ENCODE measurements around the gene SGF29. TPM values are rescaled to one million over a fixed set of nuclear protein-coding genes. Genes with fewer than 3 reads are reported as not detected.

Gene SGF29
- total RNA-seq, 1 donor: 18.4 TPM

GRCh38 chr16:28569968-28570752 lies 16.4 kb downstream of the SGF29 start:
- peaks cover 8% of the 10 kb centered on the region for H3K9me3 ChIP-seq (ENCODE audit: low read depth, low read length)
- H3K4me1 ChIP-seq (ENCODE audit: insufficient read depth, low read length): peaks cover 20% of the 10 kb centered on the region
- H3K4me3 ChIP-seq (ENCODE audit: low read length): no peak overlapping the region
- no peaks in the 10 kb centered on the region for H3K27me3 ChIP-seq (ENCODE audit: insufficient read depth, low read length)

- Histone ChIP-seq H3K4me3 (ENCODE audit: low read length) (no peak overlapping the region), H3K4me1 (ENCODE audit: insufficient read depth, low read length) (peaks cover 20% of the 10 kb centered on the region), H3K27me3 (ENCODE audit: insufficient read depth, low read length) (no peaks in the 10 kb centered on the region), H3K9me3 (ENCODE audit: low read depth, low read length) (no peaks in the 10 kb centered on the region)
Observed at GRCh38 chr16:28572696-28573510, 19.2 kb downstream of the SGF29 start.

DNA sequence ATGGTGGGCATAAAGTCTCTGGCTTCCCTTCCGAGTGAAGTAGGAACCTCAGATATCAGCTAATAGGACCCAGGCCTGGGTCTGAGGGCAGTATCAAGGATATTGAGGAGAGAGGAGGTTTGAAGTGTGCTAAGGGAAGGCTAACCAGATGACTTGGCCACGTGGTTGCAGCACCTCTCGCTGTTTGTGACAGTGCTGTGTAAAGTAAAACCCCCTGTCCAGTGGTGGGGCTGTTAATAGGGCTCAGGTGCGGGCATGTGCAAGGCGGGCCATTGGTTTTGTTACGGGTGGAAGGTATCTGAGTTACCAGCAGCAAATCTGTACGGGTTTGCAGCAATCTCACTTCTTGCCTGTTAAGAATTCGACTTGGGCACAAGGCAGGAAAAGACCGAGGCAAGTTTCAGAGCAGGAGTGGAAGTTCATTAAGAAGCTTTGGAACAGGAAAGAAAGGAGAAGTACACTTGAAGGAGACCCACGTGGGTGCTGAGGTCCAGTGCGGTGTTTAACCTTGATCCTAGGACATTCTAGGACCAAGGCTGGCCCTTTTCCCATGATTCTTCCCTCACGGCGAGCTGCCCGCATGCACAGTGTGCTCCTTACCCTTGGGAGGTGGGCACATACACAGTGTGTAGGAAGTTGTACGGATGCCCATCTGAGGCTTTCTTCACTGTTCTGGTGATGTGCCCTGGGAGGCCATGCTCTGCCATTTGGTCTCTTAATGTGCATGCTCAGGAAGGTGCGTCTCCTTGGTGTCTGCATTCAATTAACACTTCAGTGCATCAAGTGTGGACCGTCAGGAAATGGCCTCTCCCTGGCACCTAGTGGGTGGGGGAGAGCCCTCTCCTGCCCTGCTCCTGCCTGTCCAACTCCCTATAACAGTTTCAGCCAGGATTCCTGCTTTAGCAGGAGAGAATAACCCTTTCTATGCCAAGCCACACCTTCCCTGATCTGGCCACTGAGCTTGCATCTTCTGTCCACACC lies 20.3 kb downstream of the SGF29 start:
- H3K4me3 ChIP-seq (ENCODE audit: low read length): no peak overlapping the region
- no peaks in the 10 kb centered on the region for H3K9me3 ChIP-seq (ENCODE audit: low read depth, low read length)
- H3K27me3 ChIP-seq (ENCODE audit: insufficient read depth, low read length): no peaks in the 10 kb centered on the region
- H3K4me1 ChIP-seq (ENCODE audit: insufficient read depth, low read length): peaks cover 20% of the 10 kb centered on the region

- H3K4me1 ChIP-seq (ENCODE audit: insufficient read depth, low read length): peaks cover 20% of the 10 kb centered on the region
- H3K4me3 ChIP-seq (ENCODE audit: low read length): no peak overlapping the region
- H3K27me3 ChIP-seq (ENCODE audit: insufficient read depth, low read length): no peaks in the 10 kb centered on the region
- no peaks in the 10 kb centered on the region for H3K9me3 ChIP-seq (ENCODE audit: low read depth, low read length)
Observed at GRCh38 chr16:28574925-28575324, 21.2 kb downstream of the SGF29 start.

- Histone ChIP-seq H3K27me3 (ENCODE audit: insufficient read depth, low read length) (no peaks in the 10 kb centered on the region), H3K9me3 (ENCODE audit: low read depth, low read length) (no peaks in the 10 kb centered on the region), H3K4me1 (ENCODE audit: insufficient read depth, low read length) (peaks cover 20% of the 10 kb centered on the region), H3K4me3 (ENCODE audit: low read length) (no peak overlapping the region)
Observed at GRCh38 chr16:28575446-28576109, 21.9 kb downstream of the SGF29 start.

DNA sequence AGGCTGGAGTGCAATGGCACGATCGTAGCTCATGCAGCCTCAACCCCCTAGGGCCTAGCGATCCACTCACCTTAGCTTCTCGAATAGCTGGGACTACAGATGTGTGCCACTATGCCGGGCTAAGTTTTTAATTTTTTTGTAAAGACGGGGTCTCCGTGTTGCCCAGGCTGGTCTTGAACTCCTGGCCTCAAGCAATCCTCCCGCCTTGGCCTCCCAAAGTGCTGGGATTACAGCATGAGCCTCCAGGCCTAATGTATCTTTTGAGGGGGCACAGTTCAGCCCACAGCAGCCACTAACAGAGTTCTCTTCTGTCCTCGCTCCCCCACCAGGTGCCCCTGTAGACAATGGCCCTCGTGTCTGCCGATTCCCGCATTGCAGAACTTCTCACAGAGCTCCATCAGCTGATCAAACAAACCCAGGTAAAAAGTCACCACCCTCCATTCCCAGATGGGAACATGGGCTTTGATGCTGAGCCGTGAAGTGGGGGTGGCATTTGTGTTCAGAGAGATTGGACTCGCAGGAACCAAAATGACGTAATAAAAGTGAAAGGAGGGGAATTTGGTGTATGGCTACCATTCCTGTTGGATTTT lies 27.1 kb downstream of the SGF29 start:
- Histone ChIP-seq H3K4me3 (ENCODE audit: low read length) (no peak overlapping the region), H3K9me3 (ENCODE audit: low read depth, low read length) (no peaks in the 10 kb centered on the region), H3K27me3 (ENCODE audit: insufficient read depth, low read length) (no peaks in the 10 kb centered on the region), H3K4me1 (ENCODE audit: insufficient read depth, low read length) (no peaks in the 10 kb centered on the region)

DNA sequence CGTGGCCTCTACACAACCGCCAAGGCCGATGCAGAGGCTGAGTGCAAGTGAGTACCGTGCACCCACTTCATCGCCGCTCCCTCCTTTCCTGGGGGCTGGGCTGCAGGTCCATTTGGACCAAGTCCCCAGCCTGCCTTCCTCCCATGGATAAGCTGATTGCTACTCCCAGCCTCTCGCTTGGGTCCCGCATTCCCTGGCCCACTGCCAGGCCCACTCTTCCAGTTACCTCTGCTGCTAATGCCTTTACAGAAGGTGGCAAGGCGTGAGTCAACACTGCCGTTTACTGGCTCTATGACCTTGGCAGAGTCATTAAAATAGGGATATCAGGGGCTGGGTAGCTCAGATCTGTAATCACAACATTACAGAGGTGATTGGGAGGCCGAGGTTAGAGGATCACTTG lies 32.0 kb downstream of the SGF29 start:
- H3K4me3 ChIP-seq (ENCODE audit: low read length): no peak overlapping the region
- no peaks in the 10 kb centered on the region for H3K4me1 ChIP-seq (ENCODE audit: insufficient read depth, low read length)
- no peaks in the 10 kb centered on the region for H3K9me3 ChIP-seq (ENCODE audit: low read depth, low read length)
- no peaks in the 10 kb centered on the region for H3K27me3 ChIP-seq (ENCODE audit: insufficient read depth, low read length)

DNA sequence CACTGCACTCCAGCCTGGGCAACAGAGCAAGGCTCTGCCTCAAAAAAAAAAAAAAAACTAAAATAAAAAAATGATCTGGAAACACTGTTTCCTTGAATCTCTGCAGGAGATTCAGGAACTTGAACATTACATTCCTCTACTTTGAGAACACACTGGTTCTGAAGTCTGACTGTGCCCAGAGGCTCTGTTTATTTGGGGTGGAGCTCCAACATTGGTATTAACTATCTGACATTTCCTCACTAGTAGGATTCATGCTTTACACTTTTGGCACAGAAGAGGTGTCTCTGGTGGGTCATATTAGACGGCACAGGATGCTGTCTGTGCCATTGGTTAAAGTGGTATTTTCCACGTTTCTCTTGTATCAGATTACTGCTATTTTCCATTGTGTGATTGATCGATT lies 32.7 kb downstream of the SGF29 start:
- Histone ChIP-seq H3K4me3 (ENCODE audit: low read length) (no peak overlapping the region), H3K4me1 (ENCODE audit: insufficient read depth, low read length) (no peaks in the 10 kb centered on the region), H3K27me3 (ENCODE audit: insufficient read depth, low read length) (no peaks in the 10 kb centered on the region), H3K9me3 (ENCODE audit: low read depth, low read length) (no peaks in the 10 kb centered on the region)

DNA sequence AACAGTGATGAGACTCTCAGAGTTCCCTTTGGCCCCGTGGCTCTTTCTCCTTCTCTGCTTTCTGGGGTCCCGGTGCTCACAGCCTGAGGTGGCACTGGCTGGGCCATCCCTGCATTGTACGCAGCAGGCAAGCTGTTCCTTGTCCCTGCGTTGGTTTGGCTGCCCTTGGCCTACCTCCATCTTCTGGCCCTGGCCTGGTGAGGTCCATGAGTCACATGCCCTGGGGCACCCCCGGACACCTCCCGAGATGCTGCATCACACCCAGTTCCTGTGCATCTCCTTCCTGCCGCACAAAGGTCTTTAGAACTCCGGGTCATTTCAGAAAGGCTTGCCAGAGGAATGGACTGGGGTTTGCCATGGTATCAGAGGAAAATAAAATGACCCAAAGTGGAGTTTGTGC lies 33.7 kb downstream of the SGF29 start:
- H3K9me3 ChIP-seq (ENCODE audit: low read depth, low read length): no peaks in the 10 kb centered on the region
- no peaks in the 10 kb centered on the region for H3K4me1 ChIP-seq (ENCODE audit: insufficient read depth, low read length)
- no peak overlapping the region for H3K4me3 ChIP-seq (ENCODE audit: low read length)
- no peaks in the 10 kb centered on the region for H3K27me3 ChIP-seq (ENCODE audit: insufficient read depth, low read length)

- Histone ChIP-seq H3K27me3 (ENCODE audit: insufficient read depth, low read length) (no peaks in the 10 kb centered on the region), H3K4me1 (ENCODE audit: insufficient read depth, low read length) (no peaks in the 10 kb centered on the region), H3K4me3 (ENCODE audit: low read length) (no peak overlapping the region), H3K9me3 (ENCODE audit: low read depth, low read length) (no peaks in the 10 kb centered on the region)
Observed at GRCh38 chr16:28589069-28589468, 35.3 kb downstream of the SGF29 start.

GRCh38 chr16:28589930-28590329 lies 36.2 kb downstream of the SGF29 start:
- H3K4me1 ChIP-seq (ENCODE audit: insufficient read depth, low read length): no peaks in the 10 kb centered on the region
- no peaks in the 10 kb centered on the region for H3K9me3 ChIP-seq (ENCODE audit: low read depth, low read length)
- no peaks in the 10 kb centered on the region for H3K27me3 ChIP-seq (ENCODE audit: insufficient read depth, low read length)
- no peak overlapping the region for H3K4me3 ChIP-seq (ENCODE audit: low read length)

DNA sequence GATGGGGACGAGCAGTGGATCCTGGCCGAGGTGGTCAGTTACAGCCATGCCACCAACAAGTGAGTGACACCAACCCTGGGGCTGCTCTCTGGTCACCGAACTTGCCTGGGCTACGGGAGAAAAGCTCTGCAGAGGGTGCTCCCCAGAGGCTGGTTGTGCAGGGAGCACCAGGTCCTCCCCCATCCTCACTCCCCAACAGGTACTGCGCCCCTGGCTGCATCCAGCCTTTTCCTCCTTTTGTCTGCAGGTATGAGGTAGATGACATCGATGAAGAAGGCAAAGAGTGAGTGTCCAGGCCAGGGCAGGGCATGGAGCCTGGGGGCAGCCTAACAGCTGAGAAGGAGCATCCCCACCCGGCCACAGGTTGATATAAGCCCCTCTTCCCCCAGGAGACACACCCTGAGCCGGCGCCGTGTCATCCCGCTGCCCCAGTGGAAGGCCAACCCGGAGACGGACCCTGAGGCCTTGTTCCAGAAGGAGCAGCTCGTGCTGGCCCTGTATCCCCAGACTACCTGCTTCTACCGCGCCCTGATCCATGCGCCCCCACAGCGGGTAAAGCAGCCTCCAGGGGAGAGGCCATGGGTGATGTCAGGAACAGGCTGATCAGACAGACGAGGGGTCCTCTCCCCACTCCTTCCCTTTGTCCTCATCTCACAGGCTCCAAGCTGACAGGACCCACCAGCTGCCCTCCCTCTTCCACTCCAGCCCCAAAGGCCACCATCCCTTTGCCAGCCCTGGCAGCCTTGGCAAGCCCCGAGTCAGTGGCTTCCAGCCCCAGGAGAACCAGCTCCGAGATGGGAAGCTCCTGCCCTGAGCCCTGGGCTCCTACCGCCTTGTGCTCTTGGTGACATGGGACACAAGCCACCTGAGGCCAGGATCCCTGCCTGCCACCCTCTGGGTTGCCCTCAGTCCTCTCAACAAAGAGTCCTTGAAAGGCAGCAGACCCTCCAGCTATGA lies 36.9 kb downstream of the SGF29 start:
- no peaks in the 10 kb centered on the region for H3K9me3 ChIP-seq (ENCODE audit: low read depth, low read length)
- H3K4me1 ChIP-seq (ENCODE audit: insufficient read depth, low read length): no peaks in the 10 kb centered on the region
- H3K4me3 ChIP-seq (ENCODE audit: low read length): no peak overlapping the region
- H3K27me3 ChIP-seq (ENCODE audit: insufficient read depth, low read length): no peaks in the 10 kb centered on the region

DNA sequence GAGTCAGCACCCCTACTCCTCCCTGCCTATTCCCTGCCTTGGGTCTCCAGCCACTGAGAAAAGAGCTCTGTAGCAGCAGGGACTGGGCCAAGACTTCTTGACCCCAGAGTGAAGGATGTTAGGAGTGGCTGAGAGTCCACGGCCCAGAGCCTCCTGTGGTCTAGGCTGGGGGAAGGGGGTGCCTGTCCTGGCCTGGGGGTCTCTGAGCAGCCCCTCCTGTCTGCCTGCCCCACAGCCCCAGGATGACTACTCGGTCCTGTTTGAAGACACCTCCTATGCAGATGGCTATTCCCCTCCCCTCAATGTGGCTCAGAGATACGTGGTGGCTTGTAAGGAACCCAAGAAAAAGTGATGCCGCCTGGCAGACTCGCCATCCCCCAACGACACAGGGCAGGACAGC lies 37.6 kb downstream of the SGF29 start:
- Histone ChIP-seq H3K4me1 (ENCODE audit: insufficient read depth, low read length) (no peaks in the 10 kb centered on the region), H3K27me3 (ENCODE audit: insufficient read depth, low read length) (no peaks in the 10 kb centered on the region), H3K4me3 (ENCODE audit: low read length) (no peak overlapping the region), H3K9me3 (ENCODE audit: low read depth, low read length) (no peaks in the 10 kb centered on the region)

Measured in mononuclear cell (primary cell).